Measurements from ENCODE around the gene DLG5.

The DLG5 gene

DNA sequence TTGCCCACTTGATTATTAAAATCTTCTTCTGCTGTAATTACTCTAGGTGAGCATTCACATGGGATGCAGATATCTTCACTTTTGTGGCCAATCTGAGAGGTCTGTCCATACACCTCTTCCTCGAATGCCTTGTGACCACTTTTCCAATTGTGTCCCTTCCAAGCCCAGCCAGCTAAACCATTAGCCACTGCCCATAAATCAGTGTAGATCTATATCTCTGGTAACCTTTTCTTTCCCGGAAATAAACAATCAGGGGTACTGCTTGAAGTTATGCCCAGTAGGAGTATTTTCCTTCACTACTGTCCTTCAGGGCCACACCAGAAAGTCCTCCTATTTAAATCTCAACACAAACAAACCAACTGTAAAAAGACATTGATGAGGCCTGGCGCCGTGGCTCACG, 184.4 kb downstream of the DLG5 start:
- no peak overlapping the region for H3K27ac ChIP-seq
- TF ChIP-seq, protein P1, sequence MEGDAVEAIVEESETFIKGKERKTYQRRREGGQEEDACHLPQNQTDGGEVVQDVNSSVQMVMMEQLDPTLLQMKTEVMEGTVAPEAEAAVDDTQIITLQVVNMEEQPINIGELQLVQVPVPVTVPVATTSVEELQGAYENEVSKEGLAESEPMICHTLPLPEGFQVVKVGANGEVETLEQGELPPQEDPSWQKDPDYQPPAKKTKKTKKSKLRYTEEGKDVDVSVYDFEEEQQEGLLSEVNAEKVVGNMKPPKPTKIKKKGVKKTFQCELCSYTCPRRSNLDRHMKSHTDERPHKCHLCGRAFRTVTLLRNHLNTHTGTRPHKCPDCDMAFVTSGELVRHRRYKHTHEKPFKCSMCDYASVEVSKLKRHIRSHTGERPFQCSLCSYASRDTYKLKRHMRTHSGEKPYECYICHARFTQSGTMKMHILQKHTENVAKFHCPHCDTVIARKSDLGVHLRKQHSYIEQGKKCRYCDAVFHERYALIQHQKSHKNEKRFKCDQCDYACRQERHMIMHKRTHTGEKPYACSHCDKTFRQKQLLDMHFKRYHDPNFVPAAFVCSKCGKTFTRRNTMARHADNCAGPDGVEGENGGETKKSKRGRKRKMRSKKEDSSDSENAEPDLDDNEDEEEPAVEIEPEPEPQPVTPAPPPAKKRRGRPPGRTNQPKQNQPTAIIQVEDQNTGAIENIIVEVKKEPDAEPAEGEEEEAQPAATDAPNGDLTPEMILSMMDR (conservative IDR thresholded peaks at IDR 0.05), result no peak

DNA sequence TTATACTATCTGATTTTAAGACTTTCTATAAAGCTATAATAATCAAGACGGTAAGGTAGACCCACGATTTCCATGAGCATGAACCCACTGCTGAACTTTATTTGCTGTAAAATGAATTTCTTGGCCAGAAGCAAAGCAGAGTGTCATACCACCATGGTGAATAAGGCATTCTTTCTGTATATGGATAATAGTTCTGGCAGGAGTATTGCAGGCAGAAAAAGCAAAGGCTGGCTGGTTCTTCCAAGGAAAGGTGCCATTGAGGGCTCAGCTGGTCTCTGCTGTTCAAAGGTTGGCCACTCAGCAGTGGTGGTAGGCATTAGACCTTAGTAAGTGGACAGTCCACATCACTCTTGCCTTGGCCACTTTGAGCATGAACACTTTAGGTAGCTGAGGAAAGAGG, 184.8 kb downstream of the DLG5 start:
- no peak overlapping the region for H3K27ac ChIP-seq
- TF ChIP-seq, protein P1 (conservative IDR thresholded peaks at IDR 0.05), result no peak
